ENCODE data around the gene IL4I1. TPM values are rescaled to one million over a fixed set of nuclear protein-coding genes. Genes with fewer than 3 reads are reported as not detected.

Gene IL4I1
- total and polyA plus RNA-seq, 4 donors, result 0.08 to 0.75 (median 0.23) TPM

GRCh38 chr19:49846408-49846807 is 50.3 kb downstream of the IL4I1 start:
- TF ChIP-seq EGR1 (IDR thresholded peaks at IDR 0.05; ENCODE audit: low read depth in 2 of 2) (no peak), HNF4G (IDR thresholded peaks at IDR 0.05) (no peak), TAF1 (conservative IDR thresholded peaks at IDR 0.05) (no peak), ATF3 (IDR thresholded peaks at IDR 0.05) (no peak), CTCF (IDR thresholded peaks at IDR 0.05; ENCODE audit: low read depth, low read length, missing input control) (no peak), JUND (IDR thresholded peaks at IDR 0.05) (no peak)
- TF ChIP-seq, protein P1, sequence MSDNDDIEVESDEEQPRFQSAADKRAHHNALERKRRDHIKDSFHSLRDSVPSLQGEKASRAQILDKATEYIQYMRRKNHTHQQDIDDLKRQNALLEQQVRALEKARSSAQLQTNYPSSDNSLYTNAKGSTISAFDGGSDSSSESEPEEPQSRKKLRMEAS (IDR thresholded peaks at IDR 0.05), result no peak
- Histone ChIP-seq H3K4me1 (ENCODE audit: control insufficient read depth in 4 of 4, insufficient read depth in 4 of 4, low read length in 3 of 4) (peaks cover 0 to 8% (median 3%) of the 10 kb centered on the region in 4 donors), H3K9ac (ENCODE audit: low read depth in 1 of 2, low read length in 2 of 2) (no peak overlapping the region), H3K36me3 (ENCODE audit: control insufficient read depth in 4 of 4, insufficient read depth in 3 of 4, low read depth in 1 of 4, low read length in 3 of 4) (no peaks in the 10 kb centered on the region), H3K27me3 (ENCODE audit: control insufficient read depth in 4 of 4, insufficient read depth in 4 of 4, low read length in 3 of 4) (no peaks in the 10 kb centered on the region), H3K4me3 (ENCODE audit: low read depth in 1 of 3, low read length in 3 of 3) (no peak overlapping the region), H3K9me3 (ENCODE audit: control insufficient read depth in 4 of 4, low read length in 3 of 4) (no peaks in the 10 kb centered on the region), H3K27ac (ENCODE audit: low read depth in 1 of 2, low read length in 2 of 2) (no peak overlapping the region)
- DNase-seq (ENCODE audit: low spot score), result no peak
- 76% methylated on average over 5 of the region's 5 CpGs for WGBS

GRCh38 chr19:49845414-49845813 is 51.3 kb downstream of the IL4I1 start:
- Histone ChIP-seq H3K9me3 (ENCODE audit: control insufficient read depth in 4 of 4, low read length in 3 of 4) (no peaks in the 10 kb centered on the region), H3K27me3 (ENCODE audit: control insufficient read depth in 4 of 4, insufficient read depth in 4 of 4, low read length in 3 of 4) (no peaks in the 10 kb centered on the region), H3K36me3 (ENCODE audit: control insufficient read depth in 4 of 4, insufficient read depth in 3 of 4, low read depth in 1 of 4, low read length in 3 of 4) (no peaks in the 10 kb centered on the region), H3K4me3 (ENCODE audit: low read depth in 1 of 3, low read length in 3 of 3) (no peak overlapping the region), H3K4me1 (ENCODE audit: control insufficient read depth in 4 of 4, insufficient read depth in 4 of 4, low read length in 3 of 4) (peaks cover 0 to 8% (median 3%) of the 10 kb centered on the region in 4 donors), H3K9ac (ENCODE audit: low read depth in 1 of 2, low read length in 2 of 2) (no peak overlapping the region), H3K27ac (ENCODE audit: low read depth in 1 of 2, low read length in 2 of 2) (no peak overlapping the region)
- no peak for DNase-seq (ENCODE audit: low spot score)
- 61% methylated on average over 3 of the region's 3 CpGs for WGBS
- TF ChIP-seq ATF3 (IDR thresholded peaks at IDR 0.05), result no peak
- no peak for TF ChIP-seq GABPA (IDR thresholded peaks at IDR 0.05 in 1 of 2, conservative IDR thresholded peaks at IDR 0.05 in 1 of 2)
- no peak for TF ChIP-seq RXRA (IDR thresholded peaks at IDR 0.05)
- TF ChIP-seq, protein P2, sequence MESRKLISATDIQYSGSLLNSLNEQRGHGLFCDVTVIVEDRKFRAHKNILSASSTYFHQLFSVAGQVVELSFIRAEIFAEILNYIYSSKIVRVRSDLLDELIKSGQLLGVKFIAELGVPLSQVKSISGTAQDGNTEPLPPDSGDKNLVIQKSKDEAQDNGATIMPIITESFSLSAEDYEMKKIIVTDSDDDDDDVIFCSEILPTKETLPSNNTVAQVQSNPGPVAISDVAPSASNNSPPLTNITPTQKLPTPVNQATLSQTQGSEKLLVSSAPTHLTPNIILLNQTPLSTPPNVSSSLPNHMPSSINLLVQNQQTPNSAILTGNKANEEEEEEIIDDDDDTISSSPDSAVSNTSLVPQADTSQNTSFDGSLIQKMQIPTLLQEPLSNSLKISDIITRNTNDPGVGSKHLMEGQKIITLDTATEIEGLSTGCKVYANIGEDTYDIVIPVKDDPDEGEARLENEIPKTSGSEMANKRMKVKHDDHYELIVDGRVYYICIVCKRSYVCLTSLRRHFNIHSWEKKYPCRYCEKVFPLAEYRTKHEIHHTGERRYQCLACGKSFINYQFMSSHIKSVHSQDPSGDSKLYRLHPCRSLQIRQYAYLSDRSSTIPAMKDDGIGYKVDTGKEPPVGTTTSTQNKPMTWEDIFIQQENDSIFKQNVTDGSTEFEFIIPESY (IDR thresholded peaks at IDR 0.05), result no peak
- TF ChIP-seq SP1 (IDR thresholded peaks at IDR 0.05), result no peak
- TF ChIP-seq JUND (IDR thresholded peaks at IDR 0.05), result no peak
- TF ChIP-seq EGR1 (IDR thresholded peaks at IDR 0.05; ENCODE audit: low read depth in 2 of 2), result no peak
- no peak for TF ChIP-seq NR2F2 (IDR thresholded peaks at IDR 0.05)
- no peak for TF ChIP-seq FOXA1 (IDR thresholded peaks at IDR 0.05)
- no peak for TF ChIP-seq HNF4A (conservative IDR thresholded peaks at IDR 0.05)
- TF ChIP-seq RAD21 (IDR thresholded peaks at IDR 0.05), result no peak
- no peak for TF ChIP-seq YY1 (IDR thresholded peaks at IDR 0.05)

Measured in liver (tissue), 9 donors.